HepG2 (cell line): ENCODE results near the gene ESRP2. TPM values are rescaled to one million over a fixed set of nuclear protein-coding genes. Genes with fewer than 3 reads are reported as not detected.

ENCODE experiments used
- CCAR2 ChIP-seq: fragments of 200-400 bp; formaldehyde crosslinking; optimal IDR thresholded peaks from 2 replicates; pipeline ENCODE3; 2018; ENCODE audit warnings: low read depth, mild to moderate bottlenecking, low read length, moderate library complexity
- EEA1 ChIP-seq: sonication (generic); formaldehyde crosslinking; IDR thresholded peaks from 2 replicates; pipeline ENCODE4 v1.5.1; 2020; ENCODE audit warnings: mild to moderate bottlenecking, missing genetic modification reagents, borderline replicate concordance
- GTF3A ChIP-seq: sonication (generic); formaldehyde crosslinking; conservative IDR thresholded peaks from 2 replicates; pipeline ENCODE4 v1.4.0; 2020; ENCODE audit warnings: mild to moderate bottlenecking, missing genetic modification reagents
- HNF4G ChIP-seq, 2 experiments: sonication (generic) in 1 of 2; formaldehyde crosslinking in 1 of 2; IDR thresholded peaks; 2 replicates each; pipeline versions ENCODE4 v1.4.0 to v1.6.1; 2011 to 2020; ENCODE audit warnings: borderline replicate concordance in 2 of 2, low read depth in 2 of 2, mild to moderate bottlenecking in 2 of 2, low read length in 1 of 2, missing genetic modification reagents in 1 of 2, moderate library complexity in 1 of 2
- ISX ChIP-seq: sonication (generic); formaldehyde crosslinking; conservative IDR thresholded peaks from 2 replicates; pipeline ENCODE4 v1.5.0; 2020; ENCODE audit warnings: missing genetic modification reagents
- NFIC ChIP-seq: IDR thresholded peaks from 2 replicates; pipeline ENCODE4 v1.6.1; 2012; ENCODE audit warnings: mild to moderate bottlenecking, low read length, inconsistent platforms
- NFKBIZ ChIP-seq: IDR thresholded peaks from 2 replicates; pipeline ENCODE4 v1.6.1; 2018; ENCODE audit warnings: missing genetic modification reagents, missing compliant biosample characterization
- NR2C2 ChIP-seq: sonication (generic); formaldehyde crosslinking; IDR thresholded peaks from 2 replicates; pipeline ENCODE4 v1.4.0; 2020; ENCODE audit warnings: missing genetic modification reagents, mild to moderate bottlenecking, moderate library complexity, borderline replicate concordance
- RERE ChIP-seq: IDR thresholded peaks from 2 replicates; pipeline ENCODE4 v1.6.1; 2016; ENCODE audit warnings: low read depth, missing genetic modification reagents, missing compliant biosample characterization
- SIX1 ChIP-seq: sonication (generic); formaldehyde crosslinking; IDR thresholded peaks from 2 replicates; pipeline ENCODE4 v1.4.0; 2020; ENCODE audit warnings: missing genetic modification reagents, borderline replicate concordance
- ZFP1 ChIP-seq: IDR thresholded peaks from 2 replicates; pipeline ENCODE4 v1.6.1; 2016
- ZFP36L2 ChIP-seq: sonication (generic); formaldehyde crosslinking; IDR thresholded peaks from 2 replicates; pipeline ENCODE4 v1.4.0; 2020; ENCODE audit warnings: missing genetic modification reagents
- ZNF24 ChIP-seq: fragments of 450-650 bp; IDR thresholded peaks from 2 replicates; pipeline ENCODE4 v1.6.1; 2017; ENCODE audit warnings: antibody characterized with exemption, mild to moderate bottlenecking
- ZNF292 ChIP-seq: sonication (generic); formaldehyde crosslinking; IDR thresholded peaks from 2 replicates; pipeline ENCODE4 v1.8.1; 2022; ENCODE audit warnings: mild to moderate bottlenecking, low read depth, missing genetic modification reagents, borderline replicate concordance
- ZNF468 ChIP-seq: sonication (generic); formaldehyde crosslinking; IDR thresholded peaks from 2 replicates; pipeline ENCODE4 v1.8.0; 2022; ENCODE audit warnings: mild to moderate bottlenecking, moderate library complexity, missing genetic modification reagents
- ZNF556 ChIP-seq: sonication (generic); formaldehyde crosslinking; IDR thresholded peaks from 2 replicates; pipeline ENCODE4 v1.4.0; 2020; ENCODE audit warnings: mild to moderate bottlenecking, missing genetic modification reagents, borderline replicate concordance
- ZNF670 ChIP-seq: sonication (generic); formaldehyde crosslinking; IDR thresholded peaks from 2 replicates; pipeline ENCODE4 v1.8.0; 2022; ENCODE audit warnings: mild to moderate bottlenecking, missing genetic modification reagents, borderline replicate concordance
- ZNF7 ChIP-seq: IDR thresholded peaks from 2 replicates; pipeline ENCODE4 v1.6.1; 2016; ENCODE audit warnings: missing biosample characterization, missing genetic modification reagents
- ZSCAN12 ChIP-seq: sonication (generic); formaldehyde crosslinking; IDR thresholded peaks from 2 replicates; pipeline ENCODE4 v1.9.0; 2021; ENCODE audit warnings: mild to moderate bottlenecking, missing genetic modification reagents
- ZSCAN21 ChIP-seq: sonication (generic); formaldehyde crosslinking; IDR thresholded peaks from 2 replicates; pipeline ENCODE4 v1.8.0; 2022; ENCODE audit warnings: mild to moderate bottlenecking, missing genetic modification reagents, moderate library complexity, borderline replicate concordance
- ZXDC ChIP-seq: sonication (generic); formaldehyde crosslinking; IDR thresholded peaks from 2 replicates; pipeline ENCODE4 v1.5.0; 2020; ENCODE audit warnings: mild to moderate bottlenecking, missing genetic modification reagents
- polyA plus RNA-seq, 8 experiments: library from polyadenylated mRNA; depleted of rRNA in 3 of 8; stranded (reverse) in 7 of 8; unstranded in 1 of 8; fragments of >200 nt; fragmentation: Illumina TruSeq in 4 of 8; extraction: Trizol in 4 of 8; gene quantifications; 2 replicates each; pipeline versions ENCODE4 v1.2.1 to v1.2.3, GENCODE V29; 2011 to 2016; ENCODE audit warnings: low read depth in 4 of 8, missing spikeins in 1 of 8, mixed read lengths in 1 of 8; ENCODE audit not compliant: insufficient read depth in 1 of 8
- total RNA-seq, 5 experiments: library from RNA; depleted of rRNA; stranded (reverse); fragments of >200 nt; fragmentation: Illumina TruSeq; extraction: Trizol; gene quantifications; 2 replicates each; pipeline ENCODE4 v1.2.3, GENCODE V29; 2016; ENCODE audit warnings: low read depth in 1 of 5

The ESRP2 gene
- total and polyA plus RNA-seq, 2 of the 13 experiments (the other 11 are each of a cell fraction or from before 2014, with no cell fraction given) = 21.1 to 32.4 TPM

GRCh38 chr16:68281368-68282063 lies 45.6 kb upstream of the ESRP2 start (continued):
- TF ChIP-seq NR2C2 (CRISPR knock-in tag) = peak; percentile 67; the same call in 1 of the 2 replicates
- no peak for TF ChIP-seq GTF3A (CRISPR knock-in tag)
- no peak for TF ChIP-seq ZSCAN12
- peak; percentile 66 for TF ChIP-seq CCAR2
- peak; percentile 84 for TF ChIP-seq HNF4G (IDR thresholded peaks at IDR 0.05; ENCODE audit: borderline replicate concordance, low read depth, low read length)
- TF ChIP-seq HNF4G (CRISPR knock-in tag; IDR thresholded peaks at IDR 0.05; ENCODE audit: borderline replicate concordance, low read depth) = peak; percentile 77; the same call in 1 of the 2 replicates
- peak; percentile 86 for TF ChIP-seq NFIC
- peak; percentile 81 for TF ChIP-seq ZFP1 (CRISPR knock-in tag)
- no peak for TF ChIP-seq ZNF670 (CRISPR knock-in tag)
- TF ChIP-seq ZSCAN21 = no peak
- TF ChIP-seq NFKBIZ = peak; percentile 77; the same call in 1 of the 2 replicates
- peak; percentile 92; the same call in 1 of the 2 replicates for TF ChIP-seq ZNF292 (CRISPR knock-in tag)
- no peak; the same call in 1 of the 2 replicates for TF ChIP-seq ZNF24
- no peak for TF ChIP-seq EEA1
- TF ChIP-seq ZNF556 (CRISPR knock-in tag) = peak; percentile 98; the same call in 1 of the 2 replicates
- peak; percentile 70; the same call in 1 of the 2 replicates for TF ChIP-seq SIX1 (CRISPR knock-in tag)
- peak; percentile 90 for TF ChIP-seq RERE (CRISPR knock-in tag)
- TF ChIP-seq ISX = no peak
- TF ChIP-seq ZNF7 = no peak
- TF ChIP-seq ZFP36L2 (CRISPR knock-in tag) = no peak
- no peak for TF ChIP-seq ZXDC
- no peak for TF ChIP-seq ZNF468
